Activated CD4-positive, CD25-positive, alpha-beta regulatory T cell (primary cell): ENCODE results near the gene SLCO3A1.
"Not testable (repeated sequence)": the region's sequence is repeated elsewhere in the genome, so short reads cannot be mapped to it uniquely, and the experiment has no call there.

ENCODE experiments used
- DNase-seq, 4 experiments: peaks; one replicate each; lab custom pipeline; 2025; lab: John Stamatoyannopoulos, UW

SLCO3A1 gene

GRCh38 chr15:91940496-91941381, 87.2 kb downstream of the SLCO3A1 start:
- no peak for DNase-seq

- no peak for DNase-seq
Observed at GRCh38 chr15:91941871-91942658, 88.6 kb downstream of the SLCO3A1 start.

GRCh38 chr15:91942720-91943394, 89.3 kb downstream of the SLCO3A1 start:
- no peak for DNase-seq

GRCh38 chr15:91944331-91944730, 90.8 kb downstream of the SLCO3A1 start:
- no peak for DNase-seq

- DNase-seq = no peak
Observed at GRCh38 chr15:91945385-91945784, 91.9 kb downstream of the SLCO3A1 start.

GRCh38 chr15:91946075-91946474, 92.6 kb downstream of the SLCO3A1 start:
- no peak for DNase-seq

GRCh38 chr15:91946581-91947292, 93.2 kb downstream of the SLCO3A1 start:
- DNase-seq = no peak

GRCh38 chr15:91947293-91947679, 93.8 kb downstream of the SLCO3A1 start:
- DNase-seq = no peak

- no peak for DNase-seq
Observed at GRCh38 chr15:91947683-91948608, 94.4 kb downstream of the SLCO3A1 start.

GRCh38 chr15:91949361-91949760, 95.9 kb downstream of the SLCO3A1 start:
- no peak for DNase-seq

GRCh38 chr15:91950054-91950453, 96.5 kb downstream of the SLCO3A1 start:
- no peak for DNase-seq

- no peak for DNase-seq
Observed at GRCh38 chr15:91950631-91951329, 97.3 kb downstream of the SLCO3A1 start.

GRCh38 chr15:91952216-91952615, 98.7 kb downstream of the SLCO3A1 start:
- DNase-seq = no peak

- no peak for DNase-seq
Observed at GRCh38 chr15:91953432-91953831, 99.9 kb downstream of the SLCO3A1 start.

GRCh38 chr15:91954292-91954691, 100.8 kb downstream of the SLCO3A1 start:
- DNase-seq = no peak

- DNase-seq = no peak
Observed at GRCh38 chr15:91956026-91956723, 102.7 kb downstream of the SLCO3A1 start.

GRCh38 chr15:91961357-91961756, 107.8 kb downstream of the SLCO3A1 start:
- DNase-seq = no peak

GRCh38 chr15:91963747-91964146, 110.2 kb downstream of the SLCO3A1 start:
- DNase-seq = not testable (repeated sequence)

- no peak for DNase-seq
Observed at GRCh38 chr15:91965501-91966193, 112.1 kb downstream of the SLCO3A1 start.
